ENCODE measurements around the gene SF3B3.
"Not testable (repeated sequence)": the region's sequence is repeated elsewhere in the genome, so short reads cannot be mapped to it uniquely, and the experiment has no call there.

Gene SF3B3

GRCh38 chr16:70565053-70565452 lies 41.4 kb downstream of the SF3B3 start:
- DNase-seq (ENCODE audit: low read depth in 2 of 2), result no peak

GRCh38 chr16:70568601-70569237 lies 45.1 kb downstream of the SF3B3 start:
- no peak for DNase-seq (ENCODE audit: low read depth in 2 of 2)

- DNase-seq (ENCODE audit: low read depth in 2 of 2), result no peak
Measured at GRCh38 chr16:70569752-70570151, 46.1 kb downstream of the SF3B3 start.

GRCh38 chr16:70570967-70571570 lies 47.5 kb downstream of the SF3B3 start:
- no peak for DNase-seq (ENCODE audit: low read depth in 2 of 2)

GRCh38 chr16:70571623-70572022 lies 48.0 kb downstream of the SF3B3 start:
- DNase-seq (ENCODE audit: low read depth in 2 of 2), result no peak

GRCh38 chr16:70572050-70572925 lies 48.7 kb downstream of the SF3B3 start:
- DNase-seq (ENCODE audit: low read depth in 2 of 2), result no peak

GRCh38 chr16:70572926-70573270 lies 49.3 kb downstream of the SF3B3 start:
- DNase-seq (ENCODE audit: low read depth in 2 of 2), result no peak

GRCh38 chr16:70573451-70574121 lies 50.0 kb downstream of the SF3B3 start:
- DNase-seq (ENCODE audit: low read depth in 2 of 2), result no peak

- DNase-seq (ENCODE audit: low read depth in 2 of 2), result no peak
Measured at GRCh38 chr16:70574595-70575271, 51.1 kb downstream of the SF3B3 start.

- no peak for DNase-seq (ENCODE audit: low read depth in 2 of 2)
Measured at GRCh38 chr16:70575376-70575775, 51.8 kb downstream of the SF3B3 start.

- DNase-seq (ENCODE audit: low read depth in 2 of 2), result no peak
Measured at GRCh38 chr16:70576431-70577255, 53.0 kb downstream of the SF3B3 start.

- DNase-seq (ENCODE audit: low read depth in 2 of 2), result no peak
Measured at GRCh38 chr16:70577256-70577698, 53.7 kb downstream of the SF3B3 start.

GRCh38 chr16:70578035-70578434 lies 54.4 kb downstream of the SF3B3 start:
- DNase-seq (ENCODE audit: low read depth in 2 of 2), result no peak

GRCh38 chr16:70579248-70579647 lies 55.6 kb downstream of the SF3B3 start:
- no peak for DNase-seq (ENCODE audit: low read depth in 2 of 2)

GRCh38 chr16:70579648-70580630 lies 56.3 kb downstream of the SF3B3 start:
- no peak for DNase-seq (ENCODE audit: low read depth in 2 of 2)

- no peak for DNase-seq (ENCODE audit: low read depth in 2 of 2)
Measured at GRCh38 chr16:70582280-70582978, 58.8 kb downstream of the SF3B3 start.

GRCh38 chr16:70586731-70587130 lies 63.1 kb downstream of the SF3B3 start:
- DNase-seq (ENCODE audit: low read depth in 2 of 2), result no peak

- no peak for DNase-seq (ENCODE audit: low read depth in 2 of 2)
Measured at GRCh38 chr16:70588565-70588964, 64.9 kb downstream of the SF3B3 start.

GRCh38 chr16:70589416-70589815 lies 65.8 kb downstream of the SF3B3 start:
- not testable (repeated sequence) for DNase-seq (ENCODE audit: low read depth in 2 of 2)

Data from activated CD8-positive, alpha-beta memory T cell treated with anti-CD3 and anti-CD28 coated beads for 4 hours (primary cell).